Mammary epithelial cell (primary cell): ENCODE results near the gene CPLX1.

Source experiments
- EZH2 ChIP-seq: IDR thresholded peaks from 2 replicates; pipeline ENCODE4 v1.6.1; 2012; ENCODE audit warnings: low read length, inconsistent platforms, borderline replicate concordance
- TF ChIP-seq, protein P1 (sequence below), 2 donors: IDR thresholded peaks in 1 of 2; conservative IDR thresholded peaks in 1 of 2; 2 replicates each; pipeline ENCODE4 v1.5.1; 2011 to 2012; ENCODE audit warnings: inconsistent platforms in 2 of 2, low read length in 2 of 2, mild to moderate bottlenecking in 2 of 2, control low read depth in 1 of 2, low read depth in 1 of 2; ENCODE audit not compliant: insufficient read depth in 1 of 2; ENCODE audit errors: extremely low read depth in 1 of 2

- TF ChIP-seq EZH2: no peak
- TF ChIP-seq, protein P1, sequence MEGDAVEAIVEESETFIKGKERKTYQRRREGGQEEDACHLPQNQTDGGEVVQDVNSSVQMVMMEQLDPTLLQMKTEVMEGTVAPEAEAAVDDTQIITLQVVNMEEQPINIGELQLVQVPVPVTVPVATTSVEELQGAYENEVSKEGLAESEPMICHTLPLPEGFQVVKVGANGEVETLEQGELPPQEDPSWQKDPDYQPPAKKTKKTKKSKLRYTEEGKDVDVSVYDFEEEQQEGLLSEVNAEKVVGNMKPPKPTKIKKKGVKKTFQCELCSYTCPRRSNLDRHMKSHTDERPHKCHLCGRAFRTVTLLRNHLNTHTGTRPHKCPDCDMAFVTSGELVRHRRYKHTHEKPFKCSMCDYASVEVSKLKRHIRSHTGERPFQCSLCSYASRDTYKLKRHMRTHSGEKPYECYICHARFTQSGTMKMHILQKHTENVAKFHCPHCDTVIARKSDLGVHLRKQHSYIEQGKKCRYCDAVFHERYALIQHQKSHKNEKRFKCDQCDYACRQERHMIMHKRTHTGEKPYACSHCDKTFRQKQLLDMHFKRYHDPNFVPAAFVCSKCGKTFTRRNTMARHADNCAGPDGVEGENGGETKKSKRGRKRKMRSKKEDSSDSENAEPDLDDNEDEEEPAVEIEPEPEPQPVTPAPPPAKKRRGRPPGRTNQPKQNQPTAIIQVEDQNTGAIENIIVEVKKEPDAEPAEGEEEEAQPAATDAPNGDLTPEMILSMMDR (conservative IDR thresholded peaks at IDR 0.05 in 1 of 2, IDR thresholded peaks at IDR 0.05 in 1 of 2; ENCODE audit: extremely low read depth in 1 of 2, insufficient read depth in 1 of 2, low read depth in 1 of 2, low read length in 2 of 2): no peak
These were observed 1.5 kb upstream of the CPLX1 start for GRCh38 chr4:827209-828081.
